Colonic mucosa (tissue), 4 donors: ENCODE measurements around the gene UGT1A5. TPM values are rescaled to one million over a fixed set of nuclear protein-coding genes. Genes with fewer than 3 reads are reported as not detected.

ENCODE experiments used
- DNase-seq: peaks from one replicate; pipeline ENCODE4 v3.0.0-alpha.2; 2020
- H3K27ac ChIP-seq: fragments of 200-600 bp; one replicate; pipeline ENCODE4 v1.8.0; 2021
- H3K27me3 ChIP-seq: fragments of 200-600 bp; one replicate; pipeline ENCODE4 v1.8.0; 2021
- H3K36me3 ChIP-seq: fragments of 200-600 bp; one replicate; pipeline ENCODE4 v1.8.0; 2021
- H3K4me1 ChIP-seq: fragments of 200-600 bp; one replicate; pipeline ENCODE4 v1.8.0; 2021; ENCODE audit warnings: mild to moderate bottlenecking
- H3K4me3 ChIP-seq: fragments of 200-600 bp; one replicate; pipeline ENCODE4 v1.8.0; 2021
- H3K9ac ChIP-seq, 2 donors: one replicate each; pipeline ENCODE4 v1.7.0; 2013; ENCODE audit warnings: control low read depth in 2 of 2, low read depth in 2 of 2, low read length in 2 of 2
- H3K9me3 ChIP-seq: fragments of 200-600 bp; one replicate; pipeline ENCODE4 v1.8.0; 2021
- CTCF ChIP-seq: fragments of 200-600 bp; IDR thresholded peaks from one replicate; pipeline ENCODE4 v1.8.0; 2022; ENCODE audit warnings: antibody characterized with exemption, mild to moderate bottlenecking
- intact Hi-C: fragments of 100-400 bp; cut with DNase I; formaldehyde crosslinking; loops from one replicate; pipeline ENCODE4 v1.14.1; 2022
- total RNA-seq, 2 donors: library from RNA; stranded (reverse); fragmentation: NEBNext Ultra II Directional in 1 of 2; extraction: Animal tissue kit (Norgen Biotek cat#: 25700) in 1 of 2; gene quantifications; one replicate each; pipeline ENCODE4 v1.2.1, GENCODE V29; 2021
- donor health status: healthy.
- donor health status: DM: no; HTN: no; CAD: no.
- donor health status: DM: no; HTN: no; CAD: no.

The UGT1A5 gene
- total RNA-seq, 2 donors from 2014 or later = 1.1 to 2.4 TPM

GRCh38 chr2:233705911-233706506 is 6.7 kb upstream of the UGT1A5 start:
- intact Hi-C loops = no loop called here
- Histone ChIP-seq H3K9ac (no peak overlapping the region), H3K27ac (no peak overlapping the region)

GRCh38 chr2:233706720-233707119 is 6.0 kb upstream of the UGT1A5 start:
- intact Hi-C loops = no loop called here
- DNase-seq = no peak
- no peaks in the 10 kb centered on the region for H3K9me3 ChIP-seq
- H3K27ac ChIP-seq = no peak overlapping the region
- H3K27me3 ChIP-seq = no peaks in the 10 kb centered on the region
- TF ChIP-seq CTCF = no peak
- H3K36me3 ChIP-seq = no peaks in the 10 kb centered on the region
- no peak overlapping the region for H3K4me3 ChIP-seq
- no peak overlapping the region for H3K9ac ChIP-seq
- no peaks in the 10 kb centered on the region for H3K4me1 ChIP-seq

More at GRCh38 chr2:233705911-233706506, 6.7 kb upstream of the UGT1A5 start:
- Histone ChIP-seq H3K9me3 (no peaks in the 10 kb centered on the region), H3K36me3 (no peaks in the 10 kb centered on the region), H3K4me3 (no peak overlapping the region), H3K4me1 (no peaks in the 10 kb centered on the region), H3K27me3 (no peaks in the 10 kb centered on the region)
- TF ChIP-seq CTCF = no peak
- DNase-seq = no peak

- intact Hi-C loops = no loop called here
- H3K36me3 ChIP-seq = no peaks in the 10 kb centered on the region
- H3K9me3 ChIP-seq = no peaks in the 10 kb centered on the region
- H3K27me3 ChIP-seq = no peaks in the 10 kb centered on the region
- no peak for DNase-seq
- no peak for TF ChIP-seq CTCF
- no peak overlapping the region for H3K27ac ChIP-seq
- no peak overlapping the region for H3K9ac ChIP-seq
- H3K4me3 ChIP-seq = no peak overlapping the region
- H3K4me1 ChIP-seq = no peaks in the 10 kb centered on the region
These were observed 4.6 kb upstream of the UGT1A5 start for GRCh38 chr2:233707940-233708644.

GRCh38 chr2:233708942-233709341 is 3.8 kb upstream of the UGT1A5 start:
- no peaks in the 10 kb centered on the region for H3K27me3 ChIP-seq
- H3K4me1 ChIP-seq = no peaks in the 10 kb centered on the region
- intact Hi-C loops = no loop called here
- no peak for TF ChIP-seq CTCF
- H3K4me3 ChIP-seq = no peak overlapping the region
- no peaks in the 10 kb centered on the region for H3K36me3 ChIP-seq
- no peak overlapping the region for H3K27ac ChIP-seq
- H3K9ac ChIP-seq = no peak overlapping the region
- DNase-seq = no peak
- H3K9me3 ChIP-seq = no peaks in the 10 kb centered on the region

GRCh38 chr2:233711312-233712008 is 1.2 kb upstream of the UGT1A5 start:
- peak; percentile 78 for TF ChIP-seq CTCF
- H3K4me3 ChIP-seq = no peak overlapping the region
- no peak overlapping the region for H3K9ac ChIP-seq
- H3K9me3 ChIP-seq = no peaks in the 10 kb centered on the region
- H3K4me1 ChIP-seq = no peaks in the 10 kb centered on the region
- H3K27ac ChIP-seq = no peak overlapping the region
- intact Hi-C loops = loop anchor here (10.0 kb wide), 2 partner anchors 247 to 427 kb away; no protein-coding TSS in a partner anchor
- no peaks in the 10 kb centered on the region for H3K27me3 ChIP-seq
- no peaks in the 10 kb centered on the region for H3K36me3 ChIP-seq
- peak; percentile 88 for DNase-seq
